Coronary artery (tissue), 2 donors: ENCODE results near the gene GREM1.

Experiments
- DNase-seq: peaks from one replicate; pipeline ENCODE4 v3.0.0-alpha.2; 2017; ENCODE audit warnings: low spot score
- H3K27ac ChIP-seq, 2 donors: fragments of 200-600 bp; sonication (generic); one replicate each; pipeline ENCODE4 v1.5.1; 2016 to 2019
- H3K4me3 ChIP-seq: fragments of 200-600 bp; sonication (generic); 2 replicates; pipeline ENCODE4 v1.5.1; 2016; ENCODE audit warnings: mild to moderate bottlenecking, moderate library complexity
- CTCF ChIP-seq: fragments of 200-600 bp; sonication (generic); IDR thresholded peaks from one replicate; pipeline ENCODE4 v1.5.1; 2019; ENCODE audit warnings: antibody characterized with exemption

Gene GREM1

GRCh38 chr15:32781781-32782180 lies 64.0 kb downstream of the GREM1 start:
- DNase-seq: no peak
- TF ChIP-seq CTCF: no peak
- no peak overlapping the region for H3K27ac ChIP-seq
- H3K4me3 ChIP-seq: no peak overlapping the region

- H3K27ac ChIP-seq: no peak overlapping the region
- no peak for DNase-seq
- no peak for TF ChIP-seq CTCF
- H3K4me3 ChIP-seq: no peak overlapping the region
Measured at GRCh38 chr15:32784581-32784980, 66.8 kb downstream of the GREM1 start.

GRCh38 chr15:32786906-32787305 lies 69.1 kb downstream of the GREM1 start:
- no peak overlapping the region for H3K4me3 ChIP-seq
- H3K27ac ChIP-seq: no peak overlapping the region
- no peak for TF ChIP-seq CTCF
- DNase-seq: no peak

- no peak for DNase-seq
- no peak for TF ChIP-seq CTCF
- no peak overlapping the region for H3K27ac ChIP-seq
- no peak overlapping the region for H3K4me3 ChIP-seq
Measured at GRCh38 chr15:32787949-32788348, 70.1 kb downstream of the GREM1 start.

- H3K27ac ChIP-seq: no peak overlapping the region
- no peak for TF ChIP-seq CTCF
- H3K4me3 ChIP-seq: no peak overlapping the region
- no peak for DNase-seq
Measured at GRCh38 chr15:32790352-32790999, 72.7 kb downstream of the GREM1 start.

- no peak overlapping the region for H3K27ac ChIP-seq
- H3K4me3 ChIP-seq: no peak overlapping the region
- DNase-seq: no peak
- TF ChIP-seq CTCF: no peak
Measured at GRCh38 chr15:32792436-32792835, 74.6 kb downstream of the GREM1 start.
